Astrocyte of the cerebellum (primary cell): ENCODE data around the gene PDE7B.

Experiments
- DNase-seq: peaks from one replicate; pipeline ENCODE4 v3.0.0-alpha.2; 2011; ENCODE audit warnings: low read depth
- H3K4me3 ChIP-seq: 2 replicates; pipeline ENCODE4 v1.5.1; 2011; ENCODE audit warnings: mild to moderate bottlenecking, low read depth, low read length, moderate library complexity
- CTCF ChIP-seq: IDR thresholded peaks from 2 replicates; pipeline ENCODE4 v1.5.1; 2012; ENCODE audit warnings: low read length, low read depth, moderate library complexity, mild to moderate bottlenecking; ENCODE audit errors: missing control alignments
- in situ Hi-C: cut with HindIII; loops from 2 replicates; pipeline ENCODE4 v1.10.0; 2017; ENCODE audit warnings: low sequenced_read_pairs

Gene PDE7B

GRCh38 chr6:136123468-136123867, 272.0 kb downstream of the PDE7B start:
- TF ChIP-seq CTCF: no peak
- H3K4me3 ChIP-seq: no peak overlapping the region
- no peak for DNase-seq
- in situ Hi-C loops: no loop called here

- no peak for DNase-seq
- no peak for TF ChIP-seq CTCF
- no peak overlapping the region for H3K4me3 ChIP-seq
- in situ Hi-C loops: no loop called here
Measured at GRCh38 chr6:136125585-136125984, 274.1 kb downstream of the PDE7B start.

- in situ Hi-C loops: no loop called here
- no peak for DNase-seq
Measured at GRCh38 chr6:136127873-136128272, 276.4 kb downstream of the PDE7B start.

GRCh38 chr6:136129365-136129764, 277.9 kb downstream of the PDE7B start:
- no peak for DNase-seq
- no peak overlapping the region for H3K4me3 ChIP-seq
- TF ChIP-seq CTCF: no peak
- in situ Hi-C loops: no loop called here

More at GRCh38 chr6:136127873-136128272, 276.4 kb downstream of the PDE7B start:
- TF ChIP-seq CTCF: no peak
- H3K4me3 ChIP-seq: no peak overlapping the region

GRCh38 chr6:136134268-136134667, 282.8 kb downstream of the PDE7B start:
- TF ChIP-seq CTCF: no peak
- in situ Hi-C loops: no loop called here
- H3K4me3 ChIP-seq: no peak overlapping the region
- no peak for DNase-seq

GRCh38 chr6:136134751-136135150, 283.2 kb downstream of the PDE7B start:
- H3K4me3 ChIP-seq: no peak overlapping the region
- no peak for TF ChIP-seq CTCF
- DNase-seq: no peak
- in situ Hi-C loops: no loop called here

GRCh38 chr6:136136274-136136673, 284.8 kb downstream of the PDE7B start:
- H3K4me3 ChIP-seq: no peak overlapping the region
- no peak for DNase-seq
- no peak for TF ChIP-seq CTCF
- in situ Hi-C loops: no loop called here
